Measurements from ENCODE around the gene PPIE.

PPIE gene

GRCh38 chr1:39738622-39739366, at the start of gene PPIE:
Gene PPIE (plus strand): TSS chr1:39738882. CDS start chr1:39738901, 19 bp downstream.
- DNase-seq (ENCODE audit: low spot score), result peak; percentile 92

- DNase-seq (ENCODE audit: low spot score), result no peak
Observed at GRCh38 chr1:39689214-39689613, 49.5 kb upstream of the PPIE start.

GRCh38 chr1:39689635-39690034, 49.0 kb upstream of the PPIE start:
- DNase-seq (ENCODE audit: low spot score), result no peak

DNA sequence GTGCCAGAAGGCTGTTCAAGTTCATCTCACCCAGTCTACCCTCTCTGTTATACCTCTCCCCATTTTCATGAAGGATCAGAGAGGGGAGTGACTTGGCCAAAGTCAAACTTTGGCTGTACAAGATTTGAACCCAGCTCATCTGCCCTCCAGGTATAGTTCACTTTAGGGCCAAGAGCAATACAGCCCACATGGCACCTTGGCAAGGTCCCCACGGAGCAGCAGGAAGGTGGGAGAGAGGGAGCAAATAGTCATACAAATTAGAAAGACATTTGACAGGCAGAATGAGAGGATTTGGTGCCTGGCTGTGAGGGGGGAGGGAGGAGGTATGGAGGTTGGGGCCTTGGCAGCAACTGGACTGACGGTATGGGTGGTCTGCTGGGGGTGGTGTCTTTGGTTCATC, 48.5 kb upstream of the PPIE start:
- DNase-seq (ENCODE audit: low spot score), result no peak

DNA sequence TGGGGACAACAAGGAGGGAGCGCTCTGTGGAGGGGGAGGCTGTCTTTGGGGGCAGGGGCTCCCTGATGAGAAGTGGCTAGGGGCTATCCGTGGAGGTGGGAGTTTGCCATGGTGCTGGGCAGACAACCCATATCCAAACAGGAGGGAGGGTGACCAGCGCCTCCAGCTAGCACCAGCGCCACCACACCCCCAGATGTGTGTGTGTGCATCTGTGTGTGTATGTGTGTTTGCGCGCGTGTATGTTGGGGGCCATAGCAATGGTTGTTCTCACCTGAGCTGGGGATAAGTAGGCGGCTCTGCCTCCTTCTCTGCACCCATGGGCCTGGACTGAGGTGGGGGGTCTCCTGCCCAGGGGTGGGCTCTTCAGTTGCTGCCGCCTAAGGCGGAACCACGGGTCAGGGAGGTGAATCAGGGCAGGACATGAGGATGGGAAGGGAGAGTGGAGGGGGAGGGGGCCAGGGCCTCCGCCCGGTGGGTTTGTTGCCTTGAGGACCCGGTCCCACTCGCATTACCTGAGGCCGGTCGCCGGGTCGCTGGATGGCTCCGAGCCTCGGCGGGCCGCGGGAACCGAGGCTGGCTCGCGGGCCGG, 47.8 kb upstream of the PPIE start:
- DNase-seq (ENCODE audit: low spot score), result no peak

- DNase-seq (ENCODE audit: low spot score), result peak; percentile 96
Observed at GRCh38 chr1:39691383-39692151, 47.1 kb upstream of the PPIE start, which contains the start of gene HPCAL4. Gene HPCAL4 (minus strand): TSS chr1:39691433. CDS start chr1:39684603, 6,830 bp downstream.

- DNase-seq (ENCODE audit: low spot score), result peak; percentile 68
Observed at GRCh38 chr1:39692152-39693074, 46.3 kb upstream of the PPIE start.

DNA sequence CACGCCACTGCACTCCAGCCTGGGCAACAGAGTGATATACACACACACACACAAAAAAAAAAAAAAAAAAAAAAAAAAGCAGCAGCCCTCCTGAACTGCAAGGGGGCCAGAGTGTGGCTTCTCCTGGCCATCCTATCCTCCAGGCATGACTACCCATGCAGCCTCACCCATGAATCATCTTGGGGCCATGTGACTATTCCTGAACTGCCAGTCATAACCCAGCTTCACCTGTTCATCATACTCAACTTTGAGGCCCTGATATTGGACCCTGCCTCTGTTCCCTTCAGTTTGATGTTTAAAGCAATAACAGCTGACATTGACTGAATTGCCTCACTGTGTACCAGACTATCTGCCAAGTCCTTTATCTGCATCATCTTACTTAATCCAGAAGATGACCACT, 44.7 kb upstream of the PPIE start:
- no peak for DNase-seq (ENCODE audit: low spot score)

DNA sequence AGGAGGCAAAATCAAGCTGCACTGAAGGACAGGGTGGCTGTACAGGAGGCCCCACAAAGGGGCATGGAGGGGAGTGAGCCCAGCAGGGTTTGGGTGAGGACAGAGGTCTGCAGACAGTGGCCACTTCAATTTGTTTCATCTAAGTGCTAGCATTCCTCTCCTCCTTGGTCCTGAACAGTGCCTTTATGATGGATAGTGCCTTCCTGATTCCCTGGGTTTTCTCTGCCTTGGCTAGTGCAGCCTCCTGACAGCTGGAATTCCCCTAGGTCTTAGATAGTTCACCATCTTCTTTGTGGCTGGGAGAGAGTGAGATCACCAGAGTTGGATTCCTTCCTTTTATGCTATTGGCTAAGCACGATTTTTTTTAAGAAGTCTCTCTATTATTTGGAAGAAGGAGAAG, 43.7 kb upstream of the PPIE start:
- DNase-seq (ENCODE audit: low spot score), result no peak

- no peak for DNase-seq (ENCODE audit: low spot score)
Observed at GRCh38 chr1:39696448-39696847, 42.2 kb upstream of the PPIE start.

DNA sequence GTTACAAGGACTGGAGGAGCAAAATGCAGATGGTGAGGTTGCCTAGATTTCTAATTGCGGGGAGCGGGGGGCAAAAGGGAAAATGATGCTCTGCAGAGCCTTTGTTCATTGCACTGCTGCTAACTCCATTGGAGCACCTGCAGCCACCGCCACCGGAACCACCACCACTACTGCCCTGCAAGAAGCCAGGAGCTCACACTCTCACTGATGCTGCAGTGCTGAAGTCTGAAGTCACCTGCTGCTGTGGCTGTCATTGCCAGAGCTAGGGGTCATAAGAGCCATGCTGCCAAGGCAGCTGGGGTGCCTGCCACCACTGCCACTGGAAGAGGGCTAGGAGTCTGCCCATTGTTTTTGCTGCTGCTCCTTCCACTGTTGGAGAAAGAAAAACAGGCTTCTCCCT, 40.1 kb upstream of the PPIE start:
- no peak for DNase-seq (ENCODE audit: low spot score)

DNA sequence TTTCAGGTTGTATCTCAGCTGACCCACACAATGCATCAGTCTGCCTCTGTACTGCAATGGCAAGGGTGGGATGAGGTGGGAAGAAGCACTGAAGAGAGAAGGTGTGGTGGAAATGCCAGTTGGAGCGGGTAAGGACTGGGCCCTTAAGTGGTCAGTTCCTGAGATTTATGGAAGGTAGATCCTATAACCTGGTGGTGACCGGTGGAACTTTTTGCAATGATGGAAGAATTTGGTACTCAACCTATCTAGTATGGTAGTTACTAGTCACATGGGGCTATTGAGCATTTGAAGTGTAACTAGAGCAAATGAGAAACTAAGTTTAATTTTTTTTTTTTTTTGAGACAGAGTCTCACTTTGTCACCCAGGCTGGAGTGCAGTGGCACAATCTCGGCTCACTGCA, 39.3 kb upstream of the PPIE start:
- no peak for DNase-seq (ENCODE audit: low spot score)

- DNase-seq (ENCODE audit: low spot score), result no peak
Observed at GRCh38 chr1:39700348-39700747, 38.3 kb upstream of the PPIE start.

DNA sequence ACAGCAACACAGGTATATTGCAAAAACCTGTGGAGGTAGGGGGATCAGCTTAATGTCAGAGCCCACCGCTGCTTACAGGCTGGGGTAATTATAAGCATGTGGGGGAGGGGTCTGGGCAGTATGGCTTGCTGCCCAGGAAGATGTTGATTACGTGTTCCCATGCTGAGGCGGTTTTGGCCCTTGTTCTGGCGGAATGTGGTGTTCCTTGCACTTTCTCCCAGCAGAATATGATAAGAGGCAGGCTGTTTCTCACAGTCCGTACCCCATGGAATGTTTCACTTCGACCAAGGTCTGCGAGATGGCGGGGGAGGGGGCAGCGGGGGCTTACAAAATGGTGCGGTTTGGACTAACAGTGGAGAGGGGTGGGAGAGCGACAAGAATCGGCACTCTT, 37.6 kb upstream of the PPIE start:
- DNase-seq (ENCODE audit: low spot score), result no peak

DNA sequence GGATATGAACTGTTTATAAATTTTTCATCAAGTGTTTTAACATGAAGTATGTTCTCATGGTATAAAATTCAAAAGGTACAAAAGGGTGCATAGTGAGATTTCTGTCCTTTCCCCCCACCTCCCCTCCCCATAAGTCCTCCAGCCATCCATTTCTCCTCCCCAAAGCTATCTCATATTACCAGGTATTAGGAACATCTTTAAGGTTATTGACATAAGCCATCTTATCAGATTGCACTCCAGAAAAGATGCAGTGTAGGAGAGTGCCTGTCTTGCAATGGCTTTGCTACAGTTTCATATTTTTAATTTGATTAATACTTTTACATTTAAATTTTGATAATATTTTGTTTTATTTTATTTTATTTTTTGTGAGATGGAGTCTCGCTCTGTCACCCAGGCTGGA, 33.9 kb upstream of the PPIE start:
- DNase-seq (ENCODE audit: low spot score), result no peak

DNA sequence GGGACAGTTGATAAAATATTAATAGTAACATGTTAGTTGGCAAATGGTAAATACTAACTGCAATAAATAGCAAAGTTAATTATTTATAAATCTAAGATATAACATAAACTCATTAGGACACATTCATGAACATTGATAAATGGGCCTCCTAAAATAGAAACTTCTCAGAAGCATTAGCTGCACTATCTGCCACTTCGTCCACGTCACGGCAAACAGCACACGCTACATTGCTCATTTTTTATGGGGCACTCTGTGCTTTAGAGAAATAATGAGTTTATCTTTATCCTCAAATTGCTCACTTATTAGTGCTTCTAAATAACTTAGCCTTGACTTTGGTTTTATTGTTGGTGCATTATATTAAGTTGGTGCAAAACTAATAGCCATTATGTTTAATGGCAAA, 31.2 kb upstream of the PPIE start:
- DNase-seq (ENCODE audit: low spot score), result no peak

GRCh38 chr1:39711104-39711965, 27.3 kb upstream of the PPIE start:
- no peak for DNase-seq (ENCODE audit: low spot score)

DNA sequence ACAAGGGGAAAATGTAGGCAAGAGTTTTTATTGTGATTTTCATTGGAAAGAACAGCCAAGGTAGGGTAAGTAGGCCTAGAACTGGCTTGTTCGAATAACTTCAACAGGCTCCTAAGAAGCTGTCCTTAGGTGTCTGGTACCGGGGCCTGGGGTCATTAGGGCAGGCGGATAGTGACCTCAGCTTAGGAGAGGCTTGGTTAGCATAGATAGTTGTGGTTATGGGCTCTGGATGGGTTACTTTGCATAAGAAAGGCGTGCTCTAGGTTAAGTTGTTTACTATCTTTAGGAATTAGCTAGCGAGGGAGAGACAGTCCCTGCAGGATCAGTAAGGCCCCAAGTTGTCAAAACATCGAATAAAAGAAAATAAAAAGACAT, 26.7 kb upstream of the PPIE start:
- no peak for DNase-seq (ENCODE audit: low spot score)

DNA sequence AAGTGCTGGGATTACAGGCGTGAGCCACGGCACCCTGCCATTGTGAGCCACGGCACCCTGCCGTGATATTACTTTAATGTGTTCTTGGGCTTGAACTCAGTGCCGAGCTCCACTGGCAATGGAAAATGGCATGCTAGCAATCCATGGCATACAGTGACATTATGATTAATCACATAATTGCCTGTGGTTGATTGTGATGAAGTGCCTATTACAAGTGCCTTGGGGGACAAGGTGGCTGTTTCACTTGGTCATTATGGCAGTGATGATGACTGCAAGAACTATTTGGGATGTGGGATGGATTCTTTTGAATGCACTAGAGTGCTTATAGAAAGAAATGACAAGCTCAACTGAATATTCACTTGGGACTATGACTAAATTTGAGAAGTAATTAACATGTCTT, 25.1 kb upstream of the PPIE start:
- no peak for DNase-seq (ENCODE audit: low spot score)

DNA sequence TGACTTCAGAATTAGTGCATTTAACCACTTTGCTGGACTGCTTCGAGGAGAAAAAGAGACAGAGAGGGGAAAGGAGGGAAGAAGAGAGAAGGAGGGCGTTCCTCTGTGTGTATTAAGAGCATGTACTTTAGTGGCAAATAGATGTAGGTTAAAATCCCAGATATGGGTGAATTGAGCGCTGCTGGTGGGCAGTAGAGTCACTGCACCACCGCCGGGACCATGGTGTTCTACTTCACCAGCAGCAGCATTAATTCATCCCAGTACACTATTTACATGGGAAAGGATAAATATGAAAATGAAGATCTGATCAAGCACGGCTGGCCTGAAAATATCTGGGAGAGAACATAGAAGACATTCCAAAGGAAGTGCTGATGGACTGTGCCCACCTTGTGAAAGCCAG, 20.9 kb upstream of the PPIE start:
- no peak for DNase-seq (ENCODE audit: low spot score)
